Pancreas (tissue), 10 donors: Measurements from ENCODE around the gene ZNF669. TPM values are rescaled to one million over a fixed set of nuclear protein-coding genes. Genes with fewer than 3 reads are reported as not detected.

Source experiments
- ATAC-seq, 4 donors: fragments of 200-7000 bp; cut with Tn5 transposase; one replicate each; pipeline versions ENCODE4 v1.8.0 to v1.9.1; 2020; ENCODE audit warnings: mild to moderate bottlenecking in 4 of 4, moderate library complexity in 4 of 4
- DNase-seq, 6 donors: peaks; one replicate each; pipeline ENCODE4 v3.0.0-alpha.2; 2020
- FAIRE-seq: peaks from 2 replicates; lab custom pipeline; 2012; peaks lifted over from hg19 to GRCh38; lab: Jason Lieb, UNC
- H3K27ac ChIP-seq, 4 donors: fragments of 200-600 bp; sonication (generic); 1 replicate in 3 of 4; 2 replicates in 1 of 4; pipeline versions ENCODE4 v1.5.0 to v1.8.0; 2020
- H3K27me3 ChIP-seq, 4 donors: fragments of 200-600 bp; one replicate each; pipeline ENCODE4 v1.8.0; 2021
- H3K36me3 ChIP-seq, 3 donors: fragments of 200-600 bp; sonication (generic) in 1 of 3; one replicate each; pipeline versions ENCODE4 v1.5.0 to v1.8.0; 2020 to 2021
- H3K4me1 ChIP-seq, 3 donors: fragments of 200-600 bp; one replicate each; pipeline ENCODE4 v1.8.0; 2021
- H3K4me3 ChIP-seq, 4 donors: fragments of 200-600 bp; sonication (generic) in 2 of 4; one replicate each; pipeline versions ENCODE4 v1.5.0 to v1.8.0; 2020 to 2021
- H3K9me3 ChIP-seq, 4 donors: fragments of 200-600 bp; one replicate each; pipeline ENCODE4 v1.8.0; 2021
- CTCF ChIP-seq, 4 donors: fragments of 200-600 bp; sonication (generic) in 3 of 4; IDR thresholded peaks; one replicate each; pipeline versions ENCODE4 v1.5.0 to v1.8.0; 2021; ENCODE audit warnings: antibody characterized with exemption in 4 of 4
- WGBS, 2 donors: extraction: QIAGEN DNeasy Blood & Tissue Kit; methylation state at CpG; one replicate each; pipeline ENCODE4 v1.1.7; 2013; 5-methylcytosine and 5-hydroxymethylcytosine counted together
- intact Hi-C, 3 donors: fragments of 100-400 bp; cut with DNase I; formaldehyde crosslinking; loops; one replicate each; pipeline versions ENCODE4 v1.11.1 to v1.14.2; 2022
- polyA plus RNA-seq, 2 donors: library from polyadenylated mRNA; stranded (reverse); fragments of 200-250 nt; gene quantifications; one replicate each; pipeline ENCODE4 v1.2.3, GENCODE V29; 2013
- total RNA-seq, 6 donors: library from RNA; stranded (reverse); fragmentation: NEBNext Ultra II Directional in 4 of 6; extraction: Animal tissue kit (Norgen Biotek cat#: 25700) in 4 of 6; gene quantifications; one replicate each; pipeline versions ENCODE4 v1.2.1 to v1.2.4, GENCODE V29; 2021 to 2023
- donor health status: healthy with polysubstance abuse.
- donor health status: DM: no; HTN: no; CAD: no; lungs with moderate emphysema.
- donor health status: DM: no; HTN: no; CAD: no.
- donor health status: control.
- donor health status: control.
- donor health status: Bipolar disorder and iron deficiency.
- donor health status: DM: yes; HTN: yes; CAD: no.
- donor health status: DM: no; HTN: no; CAD: no.
- donor health status: DM: no; HTN: no; CAD: no.
- donor health status: DM: yes; HTN: yes; CAD: no.

Gene ZNF669
- total and polyA plus RNA-seq, 8 donors = 1.7 to 5.1 (median 3.2) TPM

GRCh38 chr1:247118946-247119446 is 14.8 kb upstream of the ZNF669 start:
- ATAC-seq = peak in 1 of 4 donors; percentile 36
- intact Hi-C loops = no loop called here

GRCh38 chr1:247115545-247115944 is 11.4 kb upstream of the ZNF669 start:
- DNase-seq = peak in 1 of 6 donors; percentile 47
- no peak overlapping the region for H3K4me3 ChIP-seq
- no peak for FAIRE-seq
- no peaks in the 10 kb centered on the region for H3K36me3 ChIP-seq
- H3K27ac ChIP-seq = no peak overlapping the region
- no peaks in the 10 kb centered on the region for H3K4me1 ChIP-seq
- no peak for ATAC-seq
- H3K9me3 ChIP-seq = no peaks in the 10 kb centered on the region
- 71 to 80% methylated on average over 11 to 12 of the region's 12 CpGs for WGBS, 2 donors
- TF ChIP-seq CTCF (IDR thresholded peaks at IDR 0.05) = no peak
- no peaks in the 10 kb centered on the region for H3K27me3 ChIP-seq
- intact Hi-C loops = no loop called here

More at GRCh38 chr1:247118946-247119446, 14.8 kb upstream of the ZNF669 start:
- H3K27ac ChIP-seq = no peak overlapping the region
- H3K4me1 ChIP-seq = no peaks in the 10 kb centered on the region
- DNase-seq (peak in 2 of 6 donors; percentile 51 to 62), FAIRE-seq (no peak)
- no peak for TF ChIP-seq CTCF (IDR thresholded peaks at IDR 0.05)
- no peak overlapping the region for H3K4me3 ChIP-seq
- WGBS, 2 donors = 73 to 76% methylated on average over 9 to 11 of the region's 11 CpGs
- no peaks in the 10 kb centered on the region for H3K36me3 ChIP-seq
- H3K9me3 ChIP-seq = no peaks in the 10 kb centered on the region
- H3K27me3 ChIP-seq = no peaks in the 10 kb centered on the region

GRCh38 chr1:247115141-247115510 is 11.0 kb upstream of the ZNF669 start:
- 66 to 71% methylated on average over 7 of the region's 7 CpGs for WGBS, 2 donors
- DNase-seq (peak in 2 of 6 donors; percentile 39 to 43), ATAC-seq (no peak), FAIRE-seq (no peak)
- Histone ChIP-seq H3K9me3 (no peaks in the 10 kb centered on the region), H3K4me3 (no peak overlapping the region), H3K27ac (no peak overlapping the region), H3K27me3 (no peaks in the 10 kb centered on the region), H3K36me3 (no peaks in the 10 kb centered on the region), H3K4me1 (no peaks in the 10 kb centered on the region)
- intact Hi-C loops = no loop called here
- no peak for TF ChIP-seq CTCF (IDR thresholded peaks at IDR 0.05)

GRCh38 chr1:247114351-247115140 is 10.4 kb upstream of the ZNF669 start:
- TF ChIP-seq CTCF (IDR thresholded peaks at IDR 0.05) = no peak
- no peaks in the 10 kb centered on the region for H3K27me3 ChIP-seq
- peak in 2 of 6 donors; percentile 43 to 70 for DNase-seq
- no peak for FAIRE-seq
- H3K9me3 ChIP-seq = no peaks in the 10 kb centered on the region
- H3K27ac ChIP-seq = no peak overlapping the region
- H3K4me3 ChIP-seq = no peak overlapping the region
- no peaks in the 10 kb centered on the region for H3K36me3 ChIP-seq
- WGBS, 2 donors = 85 to 88% methylated on average over 13 of the region's 13 CpGs
- intact Hi-C loops = no loop called here
- no peaks in the 10 kb centered on the region for H3K4me1 ChIP-seq
- no peak for ATAC-seq
